Measurements from ENCODE around the gene MTMR12. TPM values are rescaled to one million over a fixed set of nuclear protein-coding genes. Genes with fewer than 3 reads are reported as not detected.
A peak's percentile ranks its signal among the peaks of the same experiment; 100 is the strongest.

MTMR12 gene
- total and polyA plus RNA-seq, 10 of the 15 experiments (the other 5 are each of a cell fraction or from before 2014, with no cell fraction given) = 5.0 to 22.9 (median 16.3) TPM

DNA sequence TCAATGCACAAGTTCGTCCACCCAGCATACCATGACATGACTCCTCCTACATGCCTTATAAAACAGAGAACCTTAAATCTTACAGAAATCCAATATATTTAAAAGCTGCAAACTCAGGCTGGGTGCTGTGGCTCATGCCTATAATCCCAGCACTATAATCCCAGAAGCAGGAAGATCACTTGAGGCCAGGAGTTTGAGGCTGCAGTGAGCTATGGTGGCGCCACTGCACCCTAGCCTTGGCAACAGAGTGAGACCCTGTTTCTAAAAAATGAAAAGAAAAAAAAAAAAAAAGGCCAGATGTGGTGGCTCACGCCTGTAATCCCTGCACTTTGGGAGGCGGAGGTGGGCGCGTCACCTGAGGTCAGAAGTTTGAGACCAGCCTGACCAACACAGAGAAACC, 68.7 kb downstream of the MTMR12 start (continued):
- no peak for TF ChIP-seq PAX8 (IDR thresholded peaks at IDR 0.05)
- TF ChIP-seq POLR2A (IDR thresholded peaks at IDR 0.05; ENCODE audit: low read depth, low read length) = no peak
- no peak for TF ChIP-seq BHLHE40 (IDR thresholded peaks at IDR 0.05; ENCODE audit: borderline replicate concordance in 1 of 2, low read depth in 2 of 2, low read length in 1 of 2)
- TF ChIP-seq RB1 (IDR thresholded peaks at IDR 0.05; ENCODE audit: borderline replicate concordance) = no peak

- H3K79me2 ChIP-seq (ENCODE audit: control insufficient read depth, insufficient read depth, low read length) = no peaks in the 10 kb centered on the region
- FAIRE-seq (no peak), ATAC-seq (no peak), DNase-seq (ENCODE audit: low read depth, low spot score) (no peak)
- H3K9me3 ChIP-seq (replicated peaks; ENCODE audit: control insufficient read depth, insufficient read depth, low read length) = no peaks in the 10 kb centered on the region
- H3K4me3 ChIP-seq = no peak overlapping the region
- H3K9ac ChIP-seq (ENCODE audit: control insufficient read depth, insufficient read depth, low read length) = no peak overlapping the region
- H3K4me2 ChIP-seq (ENCODE audit: control insufficient read depth, insufficient read depth) = no peak overlapping the region
- no peak overlapping the region for H2AFZ ChIP-seq (ENCODE audit: control insufficient read depth, low read depth, low read length)
- H3K4me1 ChIP-seq (ENCODE audit: control insufficient read depth, insufficient read depth, low read length) = no peaks in the 10 kb centered on the region
- TSS peak; percentile 50 for BruUV-seq (replicated peaks)
- in situ Hi-C loops (cut with MboI) = no loop called here
- H3K36me3 ChIP-seq (ENCODE audit: control insufficient read depth in 2 of 2, insufficient read depth in 2 of 2, low read length in 1 of 2) = peaks cover 5 to 23% of the 10 kb centered on the region in 2 experiments
- ChIA-PET SMC1A (ENCODE audit: uncharacterized antibody, unreplicated experiment) (interaction anchor here (1.2 to 3.3 kb wide), 4 partner anchors 8 to 88 kb away, joined by 3 to 23 read pairs (median 4); no protein-coding TSS in a partner anchor), CTCF (interaction anchor here (0.7 to 3.3 kb wide), 5 partner anchors 8 to 140 kb away, joined by 3 to 23 read pairs (median 3); no protein-coding TSS in a partner anchor), RAD21 (ENCODE audit: unreplicated experiment) (interaction anchor here (1.0 to 1.7 kb wide), 2 partner anchors 9 to 89 kb away, joined by 4 to 8 read pairs; no protein-coding TSS in a partner anchor), POLR2A (interaction anchor here (0.6 kb wide), 1 partner anchor 8 kb away, joined by 3 read pairs; no protein-coding TSS in a partner anchor)
- 89% methylated on average over 7 of the region's 7 CpGs for WGBS (ENCODE audit: insufficient coverage, insufficient replicate concordance, low lambda C conversion rate, missing lambda C conversion rate)
- H3K27ac ChIP-seq (ENCODE audit: control insufficient read depth, insufficient read depth) = no peak overlapping the region
- intact Hi-C loops (cut with micrococcal nuclease; ENCODE audit: unreplicated experiment) = no loop called here
- H4K20me1 ChIP-seq (ENCODE audit: control insufficient read depth, insufficient read depth) = no peaks in the 10 kb centered on the region
- no peaks in the 10 kb centered on the region for H3K27me3 ChIP-seq (replicated peaks in 1 of 2; ENCODE audit: control insufficient read depth in 2 of 2, insufficient read depth in 2 of 2, low read length in 1 of 2)
- no peak for TF ChIP-seq SMAD5 (IDR thresholded peaks at IDR 0.05; ENCODE audit: low read depth)
- no peak for TF ChIP-seq PAX5 (IDR thresholded peaks at IDR 0.05; ENCODE audit: borderline replicate concordance, low read depth, low read length)
- TF ChIP-seq SMC3 (IDR thresholded peaks at IDR 0.05; ENCODE audit: borderline replicate concordance, low read length) = no peak
- no peak for TF ChIP-seq MEF2A (IDR thresholded peaks at IDR 0.05; ENCODE audit: insufficient read depth, low read depth, low read length)
- TF ChIP-seq TBL1XR1 (IDR thresholded peaks at IDR 0.05; ENCODE audit: low read depth, low read length) = no peak
- TF ChIP-seq, protein P1, sequence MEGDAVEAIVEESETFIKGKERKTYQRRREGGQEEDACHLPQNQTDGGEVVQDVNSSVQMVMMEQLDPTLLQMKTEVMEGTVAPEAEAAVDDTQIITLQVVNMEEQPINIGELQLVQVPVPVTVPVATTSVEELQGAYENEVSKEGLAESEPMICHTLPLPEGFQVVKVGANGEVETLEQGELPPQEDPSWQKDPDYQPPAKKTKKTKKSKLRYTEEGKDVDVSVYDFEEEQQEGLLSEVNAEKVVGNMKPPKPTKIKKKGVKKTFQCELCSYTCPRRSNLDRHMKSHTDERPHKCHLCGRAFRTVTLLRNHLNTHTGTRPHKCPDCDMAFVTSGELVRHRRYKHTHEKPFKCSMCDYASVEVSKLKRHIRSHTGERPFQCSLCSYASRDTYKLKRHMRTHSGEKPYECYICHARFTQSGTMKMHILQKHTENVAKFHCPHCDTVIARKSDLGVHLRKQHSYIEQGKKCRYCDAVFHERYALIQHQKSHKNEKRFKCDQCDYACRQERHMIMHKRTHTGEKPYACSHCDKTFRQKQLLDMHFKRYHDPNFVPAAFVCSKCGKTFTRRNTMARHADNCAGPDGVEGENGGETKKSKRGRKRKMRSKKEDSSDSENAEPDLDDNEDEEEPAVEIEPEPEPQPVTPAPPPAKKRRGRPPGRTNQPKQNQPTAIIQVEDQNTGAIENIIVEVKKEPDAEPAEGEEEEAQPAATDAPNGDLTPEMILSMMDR (IDR thresholded peaks at IDR 0.05 in 2 of 3, conservative IDR thresholded peaks at IDR 0.05 in 1 of 3; ENCODE audit: control insufficient read depth in 2 of 3, extremely low read depth in 1 of 3, insufficient read depth in 1 of 3, low read depth in 3 of 3, low read length in 3 of 3) = no peak
- no peak for TF ChIP-seq GATAD2B (conservative IDR thresholded peaks at IDR 0.05; ENCODE audit: low read depth)
- TF ChIP-seq STAT3 (IDR thresholded peaks at IDR 0.05; ENCODE audit: low read depth, low read length) = no peak
- TF ChIP-seq ZNF384 (IDR thresholded peaks at IDR 0.05; ENCODE audit: borderline replicate concordance, low read depth, low read length) = no peak
- TF ChIP-seq ZNF207 (IDR thresholded peaks at IDR 0.05; ENCODE audit: borderline replicate concordance) = no peak
- TF ChIP-seq SKIL (IDR thresholded peaks at IDR 0.05; ENCODE audit: low read depth, poor library complexity, severe bottlenecking) = no peak
- no peak for TF ChIP-seq IKZF2 (IDR thresholded peaks at IDR 0.05)
- TF ChIP-seq NR2C2 (IDR thresholded peaks at IDR 0.05; ENCODE audit: borderline replicate concordance, control insufficient read depth, insufficient read length, low read depth) = no peak
These were observed 71.5 kb downstream of the MTMR12 start for GRCh38 chr5:32241034-32241783.
